ENCODE results near the gene RPL7A. TPM values are rescaled to one million over a fixed set of nuclear protein-coding genes. Genes with fewer than 3 reads are reported as not detected.
"Not testable (repeated sequence)": the region's sequence is repeated elsewhere in the genome, so short reads cannot be mapped to it uniquely, and the experiment has no call there.

RPL7A gene
- total RNA-seq, 1 experiment from 2014 or later, result 2,895 TPM

GRCh38 chr9:133390713-133391112 lies 42.7 kb downstream of the RPL7A start:
- no peak overlapping the region for H3K23ac ChIP-seq (ENCODE audit: insufficient read length, low read depth, low read length)
- no peaks in the 10 kb centered on the region for H3K9me3 ChIP-seq (ENCODE audit: control insufficient read depth, low read depth, low read length)
- no peak overlapping the region for H3K56ac ChIP-seq (ENCODE audit: insufficient read length, low read depth, low read length)
- Mint-ChIP-seq H3K9me3 (peaks cover 15% of the 10 kb centered on the region in 2 experiments), H3K4me3 (no peak overlapping the region), H3K27ac (no peak overlapping the region), H3K4me1 (no peaks in the 10 kb centered on the region), H3K27me3 (ENCODE audit: low read depth) (peaks cover 34% of the 10 kb centered on the region), H3K36me3 (ENCODE audit: insufficient read depth in 1 of 3, low read depth in 3 of 3) (peaks cover 0 to 1% (median 0%) of the 10 kb centered on the region in 3 experiments; a peak in 1 of 7 replicates)
- H4K5ac ChIP-seq (ENCODE audit: insufficient read length, low read depth, low read length), result no peak overlapping the region
- no peak overlapping the region for H3K9ac ChIP-seq (ENCODE audit: extremely low read depth, insufficient read length, low read length)
- no peaks in the 10 kb centered on the region for H3K23me2 ChIP-seq (ENCODE audit: insufficient read length, low read depth, low read length, poor library complexity, severe bottlenecking)
- H3K27me3 ChIP-seq (ENCODE audit: insufficient read depth, low read length), result no peaks in the 10 kb centered on the region
- no peak overlapping the region for H4K8ac ChIP-seq (replicated peaks; ENCODE audit: insufficient read length, low read depth, low read length)
- H4K20me1 ChIP-seq (ENCODE audit: control insufficient read depth, insufficient read depth, insufficient read length), result no peaks in the 10 kb centered on the region
- H2AK5ac ChIP-seq (ENCODE audit: insufficient read length, low read length), result no peak overlapping the region
- no peak overlapping the region for H2BK12ac ChIP-seq (ENCODE audit: insufficient read length, low read depth, low read length)
- no peak overlapping the region for H3K18ac ChIP-seq (ENCODE audit: insufficient read length, low read depth, low read length)
- H3T11ph ChIP-seq (ENCODE audit: low read length), result no peak overlapping the region
- H3K27ac ChIP-seq (ENCODE audit: insufficient read length, low read depth, low read length), result no peak overlapping the region
- no peak overlapping the region for H2AFZ ChIP-seq (ENCODE audit: low read length)
- no peak overlapping the region for H2BK120ac ChIP-seq (ENCODE audit: low read depth, low read length, poor library complexity, severe bottlenecking)
- no peak for TF ChIP-seq CTCF (conservative IDR thresholded peaks at IDR 0.05)
- no peak overlapping the region for H2BK20ac ChIP-seq (ENCODE audit: low read depth, low read length, poor library complexity, severe bottlenecking)
- no peak overlapping the region for H3K4me2 ChIP-seq (ENCODE audit: insufficient read depth, insufficient read length, low read length)
- WGBS (ENCODE audit: extremely low coverage, insufficient read length, low lambda C conversion rate), result no CpG with 5 or more reads among the region's 7 CpGs
- H3K4ac ChIP-seq (ENCODE audit: low read depth, low read length), result no peak overlapping the region
- no peak overlapping the region for H3K14ac ChIP-seq (ENCODE audit: insufficient read depth, low read length)
- no peak overlapping the region for H2BK15ac ChIP-seq (ENCODE audit: low read depth, low read length)
- DNase-seq, result no peak
- H4K91ac ChIP-seq (ENCODE audit: insufficient read length, low read depth, low read length), result no peak overlapping the region
- no peaks in the 10 kb centered on the region for H3K4me1 ChIP-seq (ENCODE audit: insufficient read depth, low read length)
- no peak overlapping the region for H2BK5ac ChIP-seq (ENCODE audit: insufficient read length, low read length)
- H3K79me2 ChIP-seq (ENCODE audit: insufficient read depth, low read length), result no peaks in the 10 kb centered on the region
- no peaks in the 10 kb centered on the region for H3K79me1 ChIP-seq (ENCODE audit: insufficient read depth, low read depth, low read length, poor library complexity, severe bottlenecking)

GRCh38 chr9:133391449-133391848 lies 43.4 kb downstream of the RPL7A start:
- H3K23ac ChIP-seq (ENCODE audit: insufficient read length, low read depth, low read length); H4K5ac ChIP-seq (ENCODE audit: insufficient read length, low read depth, low read length); H3K36me3 Mint-ChIP-seq (ENCODE audit: insufficient read depth in 1 of 3, low read depth in 3 of 3); H3K23me2 ChIP-seq (ENCODE audit: insufficient read length, low read depth, low read length, poor library complexity, severe bottlenecking); H4K91ac ChIP-seq (ENCODE audit: insufficient read length, low read depth, low read length); DNase-seq; H3K4me1 ChIP-seq (ENCODE audit: insufficient read depth, low read length); H3K27ac Mint-ChIP-seq; H3K79me1 ChIP-seq (ENCODE audit: insufficient read depth, low read depth, low read length, poor library complexity, severe bottlenecking); H2BK12ac ChIP-seq (ENCODE audit: insufficient read length, low read depth, low read length); H3K9ac ChIP-seq (ENCODE audit: extremely low read depth, insufficient read length, low read length); H3K9me3 ChIP-seq (ENCODE audit: control insufficient read depth, low read depth, low read length); H3K4me2 ChIP-seq (ENCODE audit: insufficient read depth, insufficient read length, low read length); H3K18ac ChIP-seq (ENCODE audit: insufficient read length, low read depth, low read length); H2BK20ac ChIP-seq (ENCODE audit: low read depth, low read length, poor library complexity, severe bottlenecking); H2BK15ac ChIP-seq (ENCODE audit: low read depth, low read length); H3K4me3 Mint-ChIP-seq; H2AK5ac ChIP-seq (ENCODE audit: insufficient read length, low read length); H3K27me3 ChIP-seq (ENCODE audit: insufficient read depth, low read length); H2BK5ac ChIP-seq (ENCODE audit: insufficient read length, low read length); H2BK120ac ChIP-seq (ENCODE audit: low read depth, low read length, poor library complexity, severe bottlenecking); H3K4me1 Mint-ChIP-seq; H3T11ph ChIP-seq (ENCODE audit: low read length); H4K8ac ChIP-seq (replicated peaks; ENCODE audit: insufficient read length, low read depth, low read length); H3K79me2 ChIP-seq (ENCODE audit: insufficient read depth, low read length); H3K4ac ChIP-seq (ENCODE audit: low read depth, low read length); H3K56ac ChIP-seq (ENCODE audit: insufficient read length, low read depth, low read length); H3K14ac ChIP-seq (ENCODE audit: insufficient read depth, low read length); H3K27ac ChIP-seq (ENCODE audit: insufficient read length, low read depth, low read length); H2AFZ ChIP-seq (ENCODE audit: low read length); H4K20me1 ChIP-seq (ENCODE audit: control insufficient read depth, insufficient read depth, insufficient read length): not testable (repeated sequence)
- WGBS (ENCODE audit: extremely low coverage, insufficient read length, low lambda C conversion rate), result no CpG with 5 or more reads among the region's 4 CpGs
- peaks cover 36% of the 10 kb centered on the region for H3K27me3 Mint-ChIP-seq (ENCODE audit: low read depth)
- H3K9me3 Mint-ChIP-seq, result peaks cover 15% of the 10 kb centered on the region in 2 experiments
